Glomerular visceral epithelial cell (primary cell): Measurements from ENCODE around the gene EXOSC7.
"Not testable (repeated sequence)": the region's sequence is repeated elsewhere in the genome, so short reads cannot be mapped to it uniquely, and the experiment has no call there.

ENCODE experiments used
- DNase-seq: peaks from one replicate; pipeline ENCODE4 v3.0.0-alpha.2; 2016; ENCODE audit errors: extremely low spot score

EXOSC7 gene

DNA sequence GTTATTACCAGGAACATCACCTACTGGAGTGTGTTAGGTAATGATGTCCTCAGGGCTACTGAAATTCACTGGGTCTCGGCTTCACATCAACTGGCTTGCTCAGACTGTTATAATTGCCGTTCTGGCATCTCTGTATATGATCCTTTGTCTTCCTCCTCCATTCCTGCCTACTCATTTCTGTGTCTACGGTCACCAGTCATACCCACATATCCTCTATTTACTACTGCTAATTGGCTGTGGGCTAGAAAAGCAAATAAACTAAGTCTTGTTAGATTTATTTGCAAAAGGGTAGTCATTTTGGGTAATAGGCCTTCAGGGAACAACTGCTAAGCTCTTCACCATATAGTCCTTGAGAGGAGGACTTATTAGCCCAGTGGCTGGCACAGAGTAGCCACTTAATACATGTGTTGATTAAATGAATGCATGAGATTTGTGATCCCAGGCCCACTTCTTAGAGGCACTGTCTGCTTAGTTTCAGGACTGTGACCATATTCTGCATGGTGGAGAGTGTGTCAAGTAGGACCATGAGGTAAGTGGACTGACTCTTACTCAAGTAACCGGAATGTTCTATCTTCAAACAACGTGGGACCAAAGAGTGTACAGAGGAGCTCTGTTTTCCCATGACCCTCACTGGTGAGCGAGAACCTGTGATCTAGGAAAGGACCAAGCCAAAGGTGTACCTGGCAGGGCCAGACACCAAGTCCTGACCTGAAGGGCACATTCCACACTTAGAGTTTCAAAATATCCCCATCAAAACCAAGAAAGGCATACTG is 13.2 kb upstream of the EXOSC7 start:
- no peak for DNase-seq

DNA sequence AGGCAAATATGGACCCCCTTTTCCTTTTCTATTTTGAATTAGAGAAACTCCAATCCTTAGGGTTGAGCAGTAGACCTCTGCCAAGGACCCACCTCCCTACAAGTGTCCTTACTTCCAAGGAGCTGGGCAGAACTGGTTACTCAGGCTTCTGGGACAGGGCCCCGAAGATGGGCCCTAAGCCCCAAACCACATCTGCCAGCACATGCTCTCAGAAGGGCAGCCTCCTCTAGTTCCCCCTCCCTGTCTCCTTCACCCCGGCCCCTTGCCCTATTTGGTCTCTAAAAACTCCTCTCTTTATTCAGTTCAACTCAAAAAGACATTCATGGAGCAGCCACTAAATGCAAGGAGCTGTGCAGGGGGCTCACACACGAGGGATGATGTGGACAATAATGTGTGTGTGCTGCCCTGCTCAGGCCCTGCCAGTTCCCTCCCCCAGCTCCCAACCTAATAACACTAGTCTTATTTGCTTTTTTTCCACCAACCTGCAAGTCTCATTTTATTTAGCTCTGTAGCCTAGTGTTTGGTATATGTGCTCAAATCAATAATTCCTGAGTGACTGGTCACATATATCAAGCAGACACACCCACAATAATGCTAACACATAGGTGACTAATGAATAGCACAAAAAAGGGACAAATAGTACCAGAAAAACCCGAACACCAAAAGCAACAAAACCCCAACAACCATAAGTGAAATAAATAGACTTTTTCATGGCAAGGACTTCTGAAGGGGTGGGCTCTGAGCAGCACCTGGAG is 12.3 kb upstream of the EXOSC7 start:
- DNase-seq = no peak

DNA sequence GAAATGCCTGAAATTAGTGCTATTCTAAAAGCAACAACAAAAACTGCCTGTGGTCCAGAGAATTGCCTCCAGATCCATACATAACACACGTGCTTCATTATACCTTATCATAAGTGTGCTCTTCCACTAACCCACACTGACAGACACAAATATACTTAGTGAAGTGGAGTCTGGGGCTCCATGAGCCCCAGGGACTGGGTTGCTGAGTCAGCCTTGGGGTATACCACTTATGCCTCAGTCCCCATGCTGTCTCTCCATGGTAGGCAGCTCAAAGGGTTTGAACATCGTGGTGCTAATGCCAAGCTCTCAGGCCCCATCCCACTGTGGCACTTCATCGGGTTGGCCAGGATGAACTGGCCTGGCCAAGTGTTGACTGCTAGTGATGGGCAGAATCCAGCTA is 10.9 kb upstream of the EXOSC7 start:
- DNase-seq = no peak

- peak; percentile 7 for DNase-seq
These were observed 9.2 kb upstream of the EXOSC7 start for GRCh38 chr3:44966795-44967278.

- DNase-seq = no peak
These were observed 7.6 kb upstream of the EXOSC7 start for GRCh38 chr3:44968447-44968858.

- no peak for DNase-seq
These were observed 6.8 kb upstream of the EXOSC7 start for GRCh38 chr3:44969154-44969827.

DNA sequence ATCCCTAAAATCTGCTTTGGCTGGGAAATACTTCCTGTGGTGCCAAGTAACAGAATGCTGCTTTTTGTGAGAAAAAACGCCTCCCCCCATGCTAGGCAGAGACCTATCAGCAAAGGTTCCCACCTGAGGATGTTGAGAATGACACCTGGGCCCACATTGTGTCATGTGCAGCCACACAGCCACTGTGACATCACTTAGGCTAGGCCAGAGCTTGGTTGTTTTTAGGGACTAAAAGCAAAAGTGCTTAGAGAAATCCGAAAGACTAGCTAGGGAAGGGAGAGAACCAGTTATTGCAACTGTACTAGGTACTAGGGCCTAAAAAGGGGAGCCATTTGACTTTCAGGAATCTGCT is 6.2 kb upstream of the EXOSC7 start:
- no peak for DNase-seq

DNA sequence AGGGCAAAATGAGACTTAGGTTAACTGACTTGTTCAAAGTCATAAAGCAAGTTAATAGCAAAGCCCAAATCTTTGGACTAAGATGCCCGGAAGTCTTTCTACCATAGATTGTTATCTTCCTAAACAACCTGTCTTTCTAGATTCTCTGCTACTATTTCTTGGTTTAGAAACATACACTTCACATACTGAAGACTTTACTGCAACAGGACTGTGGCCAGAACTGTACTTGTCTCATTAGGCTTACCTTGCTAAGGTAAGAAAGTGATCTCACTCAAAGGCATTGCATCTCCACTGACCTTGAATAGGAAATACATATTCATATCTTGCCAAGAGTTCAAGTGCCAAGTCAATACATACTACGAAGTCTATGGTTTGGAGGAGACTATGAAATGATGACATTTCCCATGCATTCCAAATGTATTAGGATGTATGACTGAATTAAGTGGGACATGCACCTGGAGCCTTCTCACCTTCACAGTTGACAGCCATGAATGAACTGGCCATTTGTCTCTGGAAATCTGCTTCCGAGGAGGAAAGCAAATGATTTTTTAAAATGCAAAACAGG is 5.0 kb upstream of the EXOSC7 start:
- DNase-seq = no peak

- DNase-seq = no peak
These were observed 1.6 kb upstream of the EXOSC7 start for GRCh38 chr3:44974416-44974815.

- peak; percentile 39 for DNase-seq
These were observed 5.2 kb downstream of the EXOSC7 start for GRCh38 chr3:44981220-44981619.

GRCh38 chr3:44981751-44982150 is 5.7 kb downstream of the EXOSC7 start:
- DNase-seq = no peak

DNA sequence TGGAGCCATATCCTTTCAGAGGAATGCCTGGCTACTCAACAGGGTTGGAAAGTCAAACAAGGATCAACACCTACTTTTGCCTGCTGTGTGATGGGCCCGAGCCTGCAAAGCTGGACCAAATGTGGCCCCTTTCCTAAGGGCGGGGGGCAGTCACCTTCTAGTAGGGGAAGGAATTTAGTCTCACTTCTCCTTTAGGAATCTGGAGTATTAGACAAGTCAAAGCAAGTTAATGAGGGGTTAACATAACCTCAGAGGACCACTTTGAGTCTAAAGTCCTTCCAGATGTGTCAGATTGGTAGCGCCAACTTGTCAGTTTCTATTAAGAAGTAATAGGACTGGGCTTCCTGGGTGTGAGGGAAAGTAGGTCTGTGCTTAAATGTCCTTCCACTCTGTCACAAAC is 6.8 kb downstream of the EXOSC7 start:
- DNase-seq = no peak

DNA sequence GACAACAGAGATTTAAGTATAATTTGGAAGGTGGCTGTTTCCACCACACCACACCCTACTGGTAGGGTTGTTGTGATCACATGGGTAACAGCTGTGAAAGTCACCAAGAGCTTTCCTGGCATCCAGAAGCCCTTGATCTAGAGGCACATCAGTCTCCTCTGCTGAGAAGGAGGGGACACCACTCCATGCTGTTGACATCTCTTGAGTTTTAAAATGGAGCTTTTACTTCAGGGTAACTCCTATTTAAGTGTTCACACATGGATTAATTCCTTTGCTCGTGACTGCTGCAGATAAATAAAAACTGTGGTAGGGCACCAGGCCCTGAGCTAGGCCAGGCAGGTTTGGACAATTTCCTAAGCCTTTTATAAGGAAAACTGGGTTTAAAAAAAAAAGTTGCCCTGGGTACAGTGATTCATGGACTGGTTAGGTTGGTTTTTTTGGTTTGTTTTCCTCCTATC is 7.5 kb downstream of the EXOSC7 start:
- no peak for DNase-seq

DNA sequence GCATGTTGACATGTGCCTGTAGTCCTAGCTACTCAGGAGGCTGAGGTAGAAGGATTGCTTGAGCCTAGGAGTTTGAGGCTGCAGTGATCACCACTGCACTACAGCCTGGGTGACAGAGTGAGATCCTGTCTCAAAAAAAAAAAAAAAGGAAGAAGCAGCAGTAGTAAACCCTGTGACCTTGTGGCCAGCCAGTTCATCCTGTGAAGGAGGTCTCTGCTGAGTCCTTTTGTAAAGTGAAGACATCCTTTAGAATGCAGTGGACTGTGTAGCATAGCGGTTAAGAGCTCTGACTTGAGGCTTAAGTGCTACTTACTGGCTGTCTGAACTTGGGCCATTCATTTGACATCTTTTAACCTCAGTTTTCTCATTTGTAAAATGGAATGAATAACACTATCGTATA is 8.3 kb downstream of the EXOSC7 start:
- DNase-seq = peak; percentile 15

GRCh38 chr3:44986330-44986729 is 10.3 kb downstream of the EXOSC7 start:
- not testable (repeated sequence) for DNase-seq

GRCh38 chr3:44987332-44987731 is 11.3 kb downstream of the EXOSC7 start:
- no peak for DNase-seq

DNA sequence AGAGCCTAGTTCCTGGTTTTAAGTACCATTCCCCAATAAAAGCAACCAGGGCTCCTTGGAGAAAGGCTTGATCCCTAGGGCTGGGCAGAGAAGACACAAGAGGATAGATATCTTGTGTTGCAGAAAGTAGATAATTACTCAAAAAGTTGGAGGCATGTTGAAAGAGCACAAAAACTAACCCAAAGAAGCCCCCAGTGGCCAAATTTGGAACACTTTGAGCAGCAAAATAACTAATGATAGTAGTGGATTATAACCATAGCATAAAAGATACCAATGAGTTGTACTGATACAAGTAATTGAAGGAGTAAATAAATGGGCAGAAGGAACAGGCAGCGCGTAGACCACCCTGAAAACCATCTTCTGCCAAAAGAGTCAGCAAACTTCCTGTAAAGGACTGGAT is 12.0 kb downstream of the EXOSC7 start:
- DNase-seq = no peak

DNA sequence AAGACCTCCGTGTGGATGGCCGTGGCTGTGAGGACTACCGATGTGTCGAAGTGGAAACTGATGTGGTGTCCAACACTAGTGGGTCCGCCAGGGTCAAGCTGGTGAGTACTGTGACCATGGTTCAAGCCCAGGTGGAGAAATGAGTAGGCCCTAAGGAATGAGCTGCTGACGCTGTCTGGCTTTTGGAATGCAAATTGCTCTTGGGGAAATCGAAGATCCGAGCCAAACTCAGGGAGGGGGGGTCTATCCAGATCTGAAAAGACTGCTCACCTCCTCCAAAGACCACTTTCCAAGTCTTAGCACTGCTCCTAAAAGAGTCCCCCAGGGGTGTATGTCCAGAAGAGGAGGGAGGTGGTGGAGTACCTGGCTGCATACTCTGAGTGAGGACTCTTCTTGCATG is 13.1 kb downstream of the EXOSC7 start:
- DNase-seq = no peak

- DNase-seq = no peak
These were observed 13.8 kb downstream of the EXOSC7 start for GRCh38 chr3:44989636-44990373.

DNA sequence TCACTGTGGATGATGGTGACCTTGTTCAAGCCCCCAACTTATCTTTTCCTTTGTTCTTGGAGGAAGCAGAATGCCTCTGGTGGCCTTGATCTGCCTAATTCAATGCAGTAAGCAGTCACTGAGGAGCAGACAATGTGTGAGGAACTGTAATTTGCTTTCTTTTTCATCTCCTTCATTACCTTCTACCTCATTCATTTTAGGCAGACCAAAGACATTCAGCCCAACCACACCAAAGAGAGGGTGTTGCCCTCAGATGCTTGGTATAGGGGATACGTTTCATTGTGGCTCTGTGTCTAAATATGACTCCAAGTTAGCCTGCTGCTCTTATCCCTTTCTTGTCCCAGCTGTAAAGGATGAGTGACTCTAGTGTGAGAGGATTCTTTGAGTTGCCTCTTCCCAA is 15.3 kb downstream of the EXOSC7 start:
- no peak for DNase-seq
